Tibial nerve (tissue), 4 donors: Measurements from ENCODE around the gene TCP1.

ENCODE experiments used
- EP300 ChIP-seq, 2 donors: sonication (generic); formaldehyde crosslinking; IDR thresholded peaks; one replicate each; pipeline ENCODE4 v1.6.1; 2017; ENCODE audit warnings: antibody characterized with exemption in 2 of 2, mild to moderate bottlenecking in 1 of 2
- TF ChIP-seq, protein P1 (sequence below), 5 experiments: fragments of 200-600 bp in 3 of 5; fragments of 450-650 bp in 2 of 5; sonication (generic) in 3 of 5; IDR thresholded peaks; one replicate each; pipeline ENCODE4 v1.5.1; 2016 to 2019; ENCODE audit warnings: antibody characterized with exemption in 5 of 5, mild to moderate bottlenecking in 3 of 5, moderate library complexity in 2 of 5

- TF ChIP-seq, protein P1, sequence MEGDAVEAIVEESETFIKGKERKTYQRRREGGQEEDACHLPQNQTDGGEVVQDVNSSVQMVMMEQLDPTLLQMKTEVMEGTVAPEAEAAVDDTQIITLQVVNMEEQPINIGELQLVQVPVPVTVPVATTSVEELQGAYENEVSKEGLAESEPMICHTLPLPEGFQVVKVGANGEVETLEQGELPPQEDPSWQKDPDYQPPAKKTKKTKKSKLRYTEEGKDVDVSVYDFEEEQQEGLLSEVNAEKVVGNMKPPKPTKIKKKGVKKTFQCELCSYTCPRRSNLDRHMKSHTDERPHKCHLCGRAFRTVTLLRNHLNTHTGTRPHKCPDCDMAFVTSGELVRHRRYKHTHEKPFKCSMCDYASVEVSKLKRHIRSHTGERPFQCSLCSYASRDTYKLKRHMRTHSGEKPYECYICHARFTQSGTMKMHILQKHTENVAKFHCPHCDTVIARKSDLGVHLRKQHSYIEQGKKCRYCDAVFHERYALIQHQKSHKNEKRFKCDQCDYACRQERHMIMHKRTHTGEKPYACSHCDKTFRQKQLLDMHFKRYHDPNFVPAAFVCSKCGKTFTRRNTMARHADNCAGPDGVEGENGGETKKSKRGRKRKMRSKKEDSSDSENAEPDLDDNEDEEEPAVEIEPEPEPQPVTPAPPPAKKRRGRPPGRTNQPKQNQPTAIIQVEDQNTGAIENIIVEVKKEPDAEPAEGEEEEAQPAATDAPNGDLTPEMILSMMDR (IDR thresholded peaks at IDR 0.05): no peak
- TF ChIP-seq EP300 (IDR thresholded peaks at IDR 0.05): no peak
These were observed 32.3 kb upstream of the TCP1 start for GRCh38 chr6:159821726-159822125.
